ENCODE results near the gene CCDC88C. TPM values are rescaled to one million over a fixed set of nuclear protein-coding genes. Genes with fewer than 3 reads are reported as not detected.

The CCDC88C gene
- total RNA-seq, 1 experiment from 2014 or later, result 64.8 TPM

- ATAC-seq (peak; percentile 43), DNase-seq (ENCODE audit: low spot score) (no peak)
- Mint-ChIP-seq H3K4me3 (no peak overlapping the region), H3K4me1 (peaks cover 51% of the 10 kb centered on the region), H3K36me3 (peaks cover 5% of the 10 kb centered on the region), H3K27me3 (ENCODE audit: low read depth) (no peaks in the 10 kb centered on the region), H3K9me3 (no peaks in the 10 kb centered on the region), H3K27ac (peak overlapping the region; percentile 63; the same call in 1 of the 2 replicates)
- TF ChIP-seq TCF7 (CRISPR knock-in tag; IDR thresholded peaks at IDR 0.05; ENCODE audit: low read depth) (no peak), RELA (CRISPR knock-in tag; IDR thresholded peaks at IDR 0.05; ENCODE audit: borderline replicate concordance) (no peak), TP53 (CRISPR knock-in tag; IDR thresholded peaks at IDR 0.05) (no peak)
- ChIA-PET CTCF (interaction anchor here (0.6 to 1.1 kb wide), 2 partner anchors 54 to 66 kb away, joined by 3 to 4 read pairs; no protein-coding TSS in a partner anchor), POLR2A (no interaction called here)
Observed at GRCh38 chr14:91363776-91364523, 53.7 kb downstream of the CCDC88C start.

GRCh38 chr14:91361233-91361811 lies 56.3 kb downstream of the CCDC88C start:
- POLR2A ChIA-PET, result no interaction called here
- H3K4me3 Mint-ChIP-seq, result no peak overlapping the region
- H3K27ac Mint-ChIP-seq, result peak overlapping the region; percentile 80
- CTCF ChIA-PET, result interaction anchor here (0.6 kb wide), 1 partner anchor 66 kb away, joined by 3 read pairs; no protein-coding TSS in a partner anchor
- DNase-seq (ENCODE audit: low spot score) (no peak), ATAC-seq (no peak)
- peaks cover 13% of the 10 kb centered on the region for H3K36me3 Mint-ChIP-seq
- H3K27me3 Mint-ChIP-seq (ENCODE audit: low read depth), result no peaks in the 10 kb centered on the region
- no peaks in the 10 kb centered on the region for H3K9me3 Mint-ChIP-seq
- TF ChIP-seq NFE2L1 (CRISPR knock-in tag; IDR thresholded peaks at IDR 0.05), result no peak
- TF ChIP-seq ERG (CRISPR knock-in tag; IDR thresholded peaks at IDR 0.05), result no peak
- no peak for TF ChIP-seq ZNF138 (CRISPR knock-in tag; conservative IDR thresholded peaks at IDR 0.05)
- no peak for TF ChIP-seq AR (CRISPR knock-in tag; IDR thresholded peaks at IDR 0.05)
- no peak for TF ChIP-seq EMX1 (CRISPR knock-in tag; IDR thresholded peaks at IDR 0.05)
- no peak for TF ChIP-seq ATF1 (CRISPR knock-in tag; IDR thresholded peaks at IDR 0.05)
- TF ChIP-seq ZNF263 (CRISPR knock-in tag; IDR thresholded peaks at IDR 0.05; ENCODE audit: low read depth), result no peak
- peaks cover 29% of the 10 kb centered on the region for H3K4me1 Mint-ChIP-seq

GRCh38 chr14:91360490-91361232 lies 57.0 kb downstream of the CCDC88C start:
- Mint-ChIP-seq H3K27me3 (ENCODE audit: low read depth) (no peaks in the 10 kb centered on the region), H3K9me3 (no peaks in the 10 kb centered on the region), H3K4me3 (no peak overlapping the region), H3K4me1 (peaks cover 29% of the 10 kb centered on the region), H3K27ac (peak overlapping the region; percentile 72), H3K36me3 (peaks cover 13% of the 10 kb centered on the region)
- ChIA-PET POLR2A (no interaction called here), CTCF (interaction anchor here (0.6 kb wide), 1 partner anchor 37 kb away, joined by 7 read pairs; no protein-coding TSS in a partner anchor)
- DNase-seq (ENCODE audit: low spot score), result no peak
- no peak for ATAC-seq
- TF ChIP-seq TEAD4 (CRISPR knock-in tag; IDR thresholded peaks at IDR 0.05) (no peak), ESRRA (CRISPR knock-in tag; IDR thresholded peaks at IDR 0.05; ENCODE audit: borderline replicate concordance) (no peak), FOXK1 (CRISPR knock-in tag; IDR thresholded peaks at IDR 0.05) (no peak), ZSCAN18 (CRISPR knock-in tag; IDR thresholded peaks at IDR 0.05) (no peak), NR1H2 (CRISPR knock-in tag; IDR thresholded peaks at IDR 0.05) (no peak), ZNF232 (CRISPR knock-in tag; IDR thresholded peaks at IDR 0.05) (no peak), HMGA2 (CRISPR knock-in tag; IDR thresholded peaks at IDR 0.05) (no peak), TCF7 (CRISPR knock-in tag; IDR thresholded peaks at IDR 0.05; ENCODE audit: low read depth) (no peak), ATF6 (CRISPR knock-in tag; IDR thresholded peaks at IDR 0.05) (no peak), ZNF219 (CRISPR knock-in tag; IDR thresholded peaks at IDR 0.05; ENCODE audit: borderline replicate concordance) (no peak), ZNF416 (CRISPR knock-in tag; IDR thresholded peaks at IDR 0.05) (no peak), NR2C2 (CRISPR knock-in tag; IDR thresholded peaks at IDR 0.05) (no peak)
